ENCODE measurements around the gene MS4A4A. TPM values are rescaled to one million over a fixed set of nuclear protein-coding genes. Genes with fewer than 3 reads are reported as not detected.

MS4A4A gene
- total and polyA plus RNA-seq, 2 of the 4 experiments (the other 2 are of a cell fraction), result not detected

DNA sequence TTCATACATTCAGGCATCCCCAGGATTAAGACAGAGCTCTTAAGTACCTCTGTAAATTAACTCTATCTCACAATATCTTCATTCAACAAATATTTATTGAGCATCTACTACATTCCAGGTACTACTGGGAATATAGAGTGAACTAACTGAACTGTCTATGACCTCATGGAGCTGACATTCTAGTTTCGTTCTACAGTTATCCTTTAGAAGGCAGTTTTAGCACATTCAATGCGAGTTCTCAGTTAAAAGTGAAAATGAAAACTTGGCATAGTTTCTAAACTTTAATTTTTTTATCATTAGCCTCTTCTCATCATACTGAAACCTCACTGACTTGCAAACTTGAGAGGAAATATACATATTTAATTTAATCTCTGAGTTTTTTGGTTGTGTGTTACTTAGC, 35.9 kb downstream of the MS4A4A start:
- POLR2A ChIA-PET (ENCODE audit: unreplicated experiment), result no interaction called here
- CTCF ChIA-PET, result no interaction called here
- ATAC-seq (ENCODE audit: low read depth), result no peak

More for the DNA sequence above, 35.9 kb downstream of the MS4A4A start:
- Histone ChIP-seq H3K56ac (ENCODE audit: extremely low read depth, insufficient read depth, low read length) (no peak overlapping the region), H2AK9ac (replicated peaks; ENCODE audit: low read depth, low read length, poor library complexity) (no peak overlapping the region), H2BK120ac (ENCODE audit: low read depth, low read length) (no peak overlapping the region), H4K5ac (ENCODE audit: low read depth, low read length) (no peak overlapping the region), H3K14ac (replicated peaks; ENCODE audit: low read depth, low read length) (no peak overlapping the region), H3K4me1 (ENCODE audit: control insufficient read depth, insufficient read depth, low read length) (no peaks in the 10 kb centered on the region), H3K4me2 (ENCODE audit: low read depth, low read length) (no peak overlapping the region), H3K18ac (ENCODE audit: low read depth, low read length) (no peak overlapping the region), H3K4me3 (ENCODE audit: insufficient read depth, low read depth, low read length) (no peak overlapping the region), H3K36me3 (ENCODE audit: control insufficient read depth, insufficient read depth, low read length) (no peaks in the 10 kb centered on the region), H4K8ac (ENCODE audit: low read depth in 2 of 2, low read length in 2 of 2) (no peak overlapping the region), H2BK15ac (ENCODE audit: low read depth, low read length) (no peak overlapping the region), H2BK20ac (ENCODE audit: low read depth, low read length) (no peak overlapping the region), H3K79me1 (ENCODE audit: low read depth in 1 of 2, low read length in 2 of 2) (no peaks in the 10 kb centered on the region), H3K9ac (ENCODE audit: low read depth, low read length) (no peak overlapping the region), H3K4ac (ENCODE audit: low read depth, low read length) (no peak overlapping the region), H4K20me1 (ENCODE audit: insufficient read depth, low read length) (no peaks in the 10 kb centered on the region), H2AK5ac (ENCODE audit: low read depth, low read length) (no peak overlapping the region), H3K9me1 (ENCODE audit: insufficient read depth, low read length) (no peaks in the 10 kb centered on the region), H4K91ac (ENCODE audit: insufficient read depth, low read depth, low read length) (no peak overlapping the region), H3K23ac (ENCODE audit: low read depth, low read length) (no peak overlapping the region), H3K27me3 (ENCODE audit: control insufficient read depth, insufficient read depth, low read length) (no peaks in the 10 kb centered on the region), H2BK5ac (ENCODE audit: low read depth, low read length, poor library complexity, severe bottlenecking) (no peak overlapping the region), H3K27ac (ENCODE audit: insufficient read depth, low read length) (no peak overlapping the region), H3K9me3 (ENCODE audit: control insufficient read depth, insufficient read depth, low read length) (peaks cover 12% of the 10 kb centered on the region), H2AFZ (replicated peaks; ENCODE audit: low read length, poor library complexity) (no peak overlapping the region)
- DNase-seq, result no peak
- dilution Hi-C loops (cut with HindIII; ENCODE audit: low sequenced_read_pairs, unreplicated experiment) (no loop called here), in situ Hi-C loops (cut with MboI; ENCODE audit: low sequenced_read_pairs) (no loop called here), intact Hi-C loops (cut with micrococcal nuclease) (no loop called here)
- WGBS, 2 experiments (ENCODE audit: extremely low coverage in 2 of 2, insufficient read length in 1 of 2), result no CpG with 5 or more reads among the region's 2 CpGs
- TF ChIP-seq POLR2A (IDR thresholded peaks at IDR 0.05; ENCODE audit: low read depth, low read length) (no peak), NFE2L2 (IDR thresholded peaks at IDR 0.05; ENCODE audit: low read depth, low read length) (no peak), MXI1 (IDR thresholded peaks at IDR 0.05; ENCODE audit: borderline replicate concordance, low read depth, low read length) (no peak), RAD21 (IDR thresholded peaks at IDR 0.05; ENCODE audit: low read length) (no peak), CHD1 (IDR thresholded peaks at IDR 0.05; ENCODE audit: low read depth, low read length) (no peak), MAZ (IDR thresholded peaks at IDR 0.05; ENCODE audit: borderline replicate concordance, low read depth, low read length) (no peak), MAFK (IDR thresholded peaks at IDR 0.05; ENCODE audit: low read depth, low read length) (no peak), BHLHE40 (IDR thresholded peaks at IDR 0.05; ENCODE audit: low read depth, low read length) (no peak)
- TF ChIP-seq, protein P1, sequence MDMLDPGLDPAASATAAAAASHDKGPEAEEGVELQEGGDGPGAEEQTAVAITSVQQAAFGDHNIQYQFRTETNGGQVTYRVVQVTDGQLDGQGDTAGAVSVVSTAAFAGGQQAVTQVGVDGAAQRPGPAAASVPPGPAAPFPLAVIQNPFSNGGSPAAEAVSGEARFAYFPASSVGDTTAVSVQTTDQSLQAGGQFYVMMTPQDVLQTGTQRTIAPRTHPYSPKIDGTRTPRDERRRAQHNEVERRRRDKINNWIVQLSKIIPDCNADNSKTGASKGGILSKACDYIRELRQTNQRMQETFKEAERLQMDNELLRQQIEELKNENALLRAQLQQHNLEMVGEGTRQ (IDR thresholded peaks at IDR 0.05; ENCODE audit: low read depth, low read length), result no peak
- TF ChIP-seq, protein P2, sequence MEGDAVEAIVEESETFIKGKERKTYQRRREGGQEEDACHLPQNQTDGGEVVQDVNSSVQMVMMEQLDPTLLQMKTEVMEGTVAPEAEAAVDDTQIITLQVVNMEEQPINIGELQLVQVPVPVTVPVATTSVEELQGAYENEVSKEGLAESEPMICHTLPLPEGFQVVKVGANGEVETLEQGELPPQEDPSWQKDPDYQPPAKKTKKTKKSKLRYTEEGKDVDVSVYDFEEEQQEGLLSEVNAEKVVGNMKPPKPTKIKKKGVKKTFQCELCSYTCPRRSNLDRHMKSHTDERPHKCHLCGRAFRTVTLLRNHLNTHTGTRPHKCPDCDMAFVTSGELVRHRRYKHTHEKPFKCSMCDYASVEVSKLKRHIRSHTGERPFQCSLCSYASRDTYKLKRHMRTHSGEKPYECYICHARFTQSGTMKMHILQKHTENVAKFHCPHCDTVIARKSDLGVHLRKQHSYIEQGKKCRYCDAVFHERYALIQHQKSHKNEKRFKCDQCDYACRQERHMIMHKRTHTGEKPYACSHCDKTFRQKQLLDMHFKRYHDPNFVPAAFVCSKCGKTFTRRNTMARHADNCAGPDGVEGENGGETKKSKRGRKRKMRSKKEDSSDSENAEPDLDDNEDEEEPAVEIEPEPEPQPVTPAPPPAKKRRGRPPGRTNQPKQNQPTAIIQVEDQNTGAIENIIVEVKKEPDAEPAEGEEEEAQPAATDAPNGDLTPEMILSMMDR (conservative IDR thresholded peaks at IDR 0.05; ENCODE audit: low read depth, low read length), result no peak
- no TSS peak for BruUV-seq (replicated peaks)

All from IMR-90 (cell line).